Thymus (tissue), 11 donors: ENCODE results near the gene NUDT22. TPM values are rescaled to one million over a fixed set of nuclear protein-coding genes. Genes with fewer than 3 reads are reported as not detected.

ENCODE experiments used
- DNase-seq, 9 donors: peaks; one replicate each; pipeline ENCODE4 v3.0.0-alpha.2; 2013; ENCODE audit warnings: low spot score in 9 of 9, low read depth in 6 of 9, missing footprints in 1 of 9
- H3K27ac ChIP-seq, 2 donors: one replicate each; pipeline ENCODE4 v1.5.1; 2013; ENCODE audit warnings: control low read depth in 1 of 2, low read depth in 1 of 2, low read length in 1 of 2, mild to moderate bottlenecking in 1 of 2, moderate library complexity in 1 of 2
- H3K27me3 ChIP-seq, 2 donors: one replicate each; pipeline ENCODE4 v1.5.1; 2013; ENCODE audit warnings: low read length in 1 of 2; ENCODE audit not compliant: control insufficient read depth in 2 of 2, insufficient read depth in 1 of 2
- H3K36me3 ChIP-seq, 2 donors: one replicate each; pipeline ENCODE4 v1.5.1; 2013; ENCODE audit warnings: low read length in 1 of 2, mild to moderate bottlenecking in 1 of 2, moderate library complexity in 1 of 2; ENCODE audit not compliant: control insufficient read depth in 2 of 2, insufficient read depth in 2 of 2
- H3K4me1 ChIP-seq, 2 donors: one replicate each; pipeline ENCODE4 v1.5.1; 2013; ENCODE audit warnings: low read length in 2 of 2; ENCODE audit not compliant: control insufficient read depth in 2 of 2, insufficient read depth in 2 of 2
- H3K4me3 ChIP-seq, 2 donors: one replicate each; pipeline ENCODE4 v1.5.1; 2013; ENCODE audit warnings: low read length in 2 of 2, control low read depth in 1 of 2, mild to moderate bottlenecking in 1 of 2
- H3K9me3 ChIP-seq, 2 donors: one replicate each; pipeline ENCODE4 v1.5.1; 2013; ENCODE audit warnings: low read length in 1 of 2, mild to moderate bottlenecking in 1 of 2; ENCODE audit not compliant: control insufficient read depth in 2 of 2, insufficient read depth in 1 of 2
- WGBS: extraction: QIAGEN DNeasy Blood & Tissue Kit; methylation state at CpG from one replicate; pipeline ENCODE4 v1.1.7; 2013; 5-methylcytosine and 5-hydroxymethylcytosine counted together
- polyA plus RNA-seq: library from polyadenylated mRNA; stranded (reverse); fragments of 200-250 nt; gene quantifications from one replicate; pipeline ENCODE4 v1.2.3, GENCODE V29; 2013
- total RNA-seq: library from RNA; stranded (reverse); fragments of 120-200 nt; gene quantifications from one replicate; pipeline ENCODE4 v1.2.4, GENCODE V29; 2013
- donor health status: healthy.

Gene NUDT22
- total and polyA plus RNA-seq, 2 donors = 48.7 to 93.2 TPM

- Histone ChIP-seq H3K27me3 (no peaks in the 10 kb centered on the region), H3K9me3 (peaks cover 0 to 6% of the 10 kb centered on the region in 2 donors), H3K4me1 (peaks cover 12 to 45% of the 10 kb centered on the region in 2 donors), H3K4me3 (no peak overlapping the region), H3K27ac (no peak overlapping the region), H3K36me3 (peaks cover 52 to 69% of the 10 kb centered on the region in 2 donors)
- DNase-seq = no peak
- 96% methylated on average over 27 of the region's 27 CpGs for WGBS
These were observed 22.5 kb upstream of the NUDT22 start for GRCh38 chr11:64203421-64204079.

DNA sequence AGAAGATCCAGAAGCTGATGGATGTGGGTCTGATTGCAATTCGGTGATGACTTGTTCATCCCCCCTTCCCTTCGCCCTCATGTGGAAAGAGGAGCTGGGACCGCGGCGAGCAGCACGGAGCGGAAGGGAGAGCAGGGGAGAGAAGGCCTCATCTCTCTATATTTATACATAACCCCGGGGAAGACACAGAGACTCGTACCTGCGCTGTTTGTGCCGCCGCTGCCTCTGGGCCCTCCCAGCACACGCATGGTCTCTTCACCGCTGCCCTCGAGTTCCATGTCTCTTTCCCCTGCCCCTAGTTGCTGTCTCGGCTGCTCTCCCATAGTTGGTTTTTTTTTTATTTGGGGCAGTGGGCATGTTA lies 22.0 kb upstream of the NUDT22 start:
- Histone ChIP-seq H3K27me3 (no peaks in the 10 kb centered on the region), H3K36me3 (peaks cover 50 to 69% of the 10 kb centered on the region in 2 donors), H3K4me1 (peaks cover 12 to 50% of the 10 kb centered on the region in 2 donors), H3K4me3 (no peak overlapping the region), H3K9me3 (peaks cover 0 to 6% of the 10 kb centered on the region in 2 donors), H3K27ac (no peak overlapping the region)
- 94% methylated on average over 16 of the region's 16 CpGs for WGBS
- no peak for DNase-seq

DNA sequence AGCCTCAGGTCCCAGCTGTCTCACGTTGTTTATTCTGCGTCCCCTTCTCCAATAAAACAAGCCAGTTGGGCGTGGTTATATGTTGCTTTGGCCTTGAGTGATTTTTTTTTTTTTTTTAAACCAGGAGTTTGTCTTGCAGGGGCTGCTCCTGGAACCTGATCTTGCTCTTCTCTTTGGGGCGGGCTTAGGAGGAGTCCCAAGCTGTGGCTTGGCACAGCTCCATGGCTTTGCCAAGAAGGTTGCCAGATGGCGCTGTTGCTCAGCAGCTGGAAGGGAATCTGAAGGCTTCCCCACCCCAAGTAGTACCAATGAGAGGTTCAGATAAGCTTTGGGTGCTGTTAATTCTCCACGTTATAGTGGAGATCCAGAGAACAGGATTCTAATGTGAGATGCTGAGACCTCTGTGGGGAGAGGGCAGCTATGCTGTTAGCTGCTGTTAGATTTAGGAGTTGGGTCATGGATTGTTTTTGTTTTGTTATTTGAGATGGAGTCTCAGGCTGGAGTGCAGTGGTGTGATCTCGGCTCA lies 21.5 kb upstream of the NUDT22 start:
- peak overlapping the region in 1 of 2 donors; percentile 17 for H3K27ac ChIP-seq

GRCh38 chr11:64206457-64207255 lies 19.4 kb upstream of the NUDT22 start, which contains the start of gene FERMT3:
Gene FERMT3, plus strand, starts transcription at chr11:64206721. Its CDS starts 644 bp downstream, at chr11:64207365.
- Histone ChIP-seq H3K9me3 (peaks cover 0 to 6% of the 10 kb centered on the region in 2 donors), H3K4me1 (peaks cover 12 to 52% of the 10 kb centered on the region in 2 donors), H3K36me3 (peaks cover 53 to 73% of the 10 kb centered on the region in 2 donors), H3K4me3 (peak within 1 kb of the TSS; percentile 70 to 98), H3K27me3 (no peaks in the 10 kb centered on the region), H3K27ac (peak within 1 kb of the TSS; percentile 86 to 96)
- DNase-seq = peak in 4 of 9 donors; percentile 83 to 94 (median 86)
- 10% methylated on average over 27 of the region's 27 CpGs for WGBS

More for the DNA sequence above, 21.5 kb upstream of the NUDT22 start:
- peak in 5 of 9 donors; percentile 78 to 93 (median 83) for DNase-seq
- no peaks in the 10 kb centered on the region for H3K27me3 ChIP-seq
- no peak overlapping the region for H3K4me3 ChIP-seq
- H3K9me3 ChIP-seq = peaks cover 0 to 6% of the 10 kb centered on the region in 2 donors
- WGBS = 44% methylated on average over 7 of the region's 7 CpGs
- H3K36me3 ChIP-seq = peaks cover 54 to 73% of the 10 kb centered on the region in 2 donors
- peaks cover 12 to 52% of the 10 kb centered on the region in 2 donors for H3K4me1 ChIP-seq

- Histone ChIP-seq H3K4me1 (peaks cover 12 to 52% of the 10 kb centered on the region in 2 donors), H3K4me3 (peak overlapping the region; percentile 70 to 98), H3K27me3 (no peaks in the 10 kb centered on the region), H3K36me3 (peaks cover 56 to 74% of the 10 kb centered on the region in 2 donors), H3K9me3 (peaks cover 0 to 6% of the 10 kb centered on the region in 2 donors), H3K27ac (peak overlapping the region; percentile 86 to 96)
- peak in 4 of 9 donors; percentile 81 to 91 (median 86) for DNase-seq
- 3% methylated on average over 30 of the region's 30 CpGs for WGBS
These were observed 18.6 kb upstream of the NUDT22 start for GRCh38 chr11:64207256-64208085.

GRCh38 chr11:64208086-64208795 lies 17.8 kb upstream of the NUDT22 start:
- Histone ChIP-seq H3K27ac (peak overlapping the region; percentile 86 to 96), H3K36me3 (peaks cover 49 to 70% of the 10 kb centered on the region in 2 donors), H3K9me3 (peaks cover 0 to 6% of the 10 kb centered on the region in 2 donors), H3K27me3 (no peaks in the 10 kb centered on the region), H3K4me3 (peak overlapping the region; percentile 70 to 98), H3K4me1 (peaks cover 12 to 52% of the 10 kb centered on the region in 2 donors)
- no peak for DNase-seq
- WGBS = 66% methylated on average over 23 of the region's 23 CpGs

- 95% methylated on average over 18 of the region's 18 CpGs for WGBS
- Histone ChIP-seq H3K27me3 (no peaks in the 10 kb centered on the region), H3K4me1 (peaks cover 12 to 46% of the 10 kb centered on the region in 2 donors), H3K4me3 (peak overlapping the region in 1 of 2 donors; percentile 98), H3K27ac (peak overlapping the region in 1 of 2 donors; percentile 96), H3K36me3 (peaks cover 41 to 65% of the 10 kb centered on the region in 2 donors), H3K9me3 (peaks cover 0 to 6% of the 10 kb centered on the region in 2 donors)
- no peak for DNase-seq
These were observed 17.1 kb upstream of the NUDT22 start for GRCh38 chr11:64208796-64209562.
